ENCODE results near the gene CASKIN1. TPM values are rescaled to one million over a fixed set of nuclear protein-coding genes. Genes with fewer than 3 reads are reported as not detected.

CASKIN1 gene
- total RNA-seq, 1 donor from 2014 or later, result 1.6 TPM

- H3K79me2 ChIP-seq (ENCODE audit: low read depth), result peaks cover 32% of the 10 kb centered on the region
- Mint-ChIP-seq H3K27ac (no peak overlapping the region), H3K36me3 (peaks cover 4% of the 10 kb centered on the region), H3K4me1 (peaks cover 21% of the 10 kb centered on the region), H3K27me3 (ENCODE audit: insufficient read depth, low read depth) (peaks cover 8% of the 10 kb centered on the region), H3K9me3 (no peaks in the 10 kb centered on the region), H3K4me3 (peak overlapping the region; percentile 91)
- no peak overlapping the region for H2AFZ ChIP-seq (replicated peaks)
- H3F3A ChIP-seq (ENCODE audit: low read depth), result peaks cover 41% of the 10 kb centered on the region
- H3K27ac ChIP-seq, result no peak overlapping the region
- no peak for DNase-seq (ENCODE audit: low spot score)
- no peak overlapping the region for H3K4me3 ChIP-seq
- no peaks in the 10 kb centered on the region for H3K36me3 ChIP-seq
- H3K4me1 ChIP-seq, result peaks cover 11% of the 10 kb centered on the region
- no peaks in the 10 kb centered on the region for H3K9me3 ChIP-seq (ENCODE audit: low read depth)
- no peak for TF ChIP-seq CTCF (IDR thresholded peaks at IDR 0.05)
- TF ChIP-seq EZH2phosphoT487 (IDR thresholded peaks at IDR 0.05), result no peak
- no peak for TF ChIP-seq EZH2 (IDR thresholded peaks at IDR 0.05)
- peaks cover 25% of the 10 kb centered on the region for H4K20me1 ChIP-seq (ENCODE audit: low read depth)
- no peaks in the 10 kb centered on the region for H3K27me3 ChIP-seq
- H3K4me2 ChIP-seq, result peak overlapping the region; percentile 73
- H3K9ac ChIP-seq, result no peak overlapping the region
Measured at GRCh38 chr16:2216330-2216729, 19.9 kb upstream of the CASKIN1 start.

GRCh38 chr16:2214719-2214968 lies 18.2 kb upstream of the CASKIN1 start, which contains the start of gene PGP:
PGP (minus strand) TSS chr16:2214840; CDS start chr16:2214777, 63 bp downstream.
- Histone ChIP-seq H3K27me3 (no peaks in the 10 kb centered on the region), H3K4me2 (peak within 1 kb of the TSS; percentile 93), H2AFZ (replicated peaks) (no peak within 1 kb of the TSS), H3K9me3 (ENCODE audit: low read depth) (no peaks in the 10 kb centered on the region), H3K36me3 (no peaks in the 10 kb centered on the region), H3K79me2 (ENCODE audit: low read depth) (peaks cover 32% of the 10 kb centered on the region), H3K4me1 (peaks cover 11% of the 10 kb centered on the region), H3K9ac (peak within 1 kb of the TSS; percentile 92), H3K4me3 (peak within 1 kb of the TSS; percentile 99), H4K20me1 (ENCODE audit: low read depth) (peaks cover 37% of the 10 kb centered on the region), H3F3A (ENCODE audit: low read depth) (peaks cover 47% of the 10 kb centered on the region), H3K27ac (peak within 1 kb of the TSS; percentile 95)
- Mint-ChIP-seq H3K4me3 (peak within 1 kb of the TSS; percentile 91), H3K27me3 (ENCODE audit: insufficient read depth, low read depth) (peaks cover 6% of the 10 kb centered on the region), H3K9me3 (no peaks in the 10 kb centered on the region), H3K36me3 (peaks cover 4% of the 10 kb centered on the region), H3K4me1 (peaks cover 19% of the 10 kb centered on the region), H3K27ac (peak within 1 kb of the TSS; percentile 94)
- TF ChIP-seq CTCF (IDR thresholded peaks at IDR 0.05) (no peak), EZH2 (IDR thresholded peaks at IDR 0.05) (no peak), EZH2phosphoT487 (IDR thresholded peaks at IDR 0.05) (no peak)
- no peak for DNase-seq (ENCODE audit: low spot score)

- Histone ChIP-seq H3K4me1 (peaks cover 11% of the 10 kb centered on the region), H3K79me2 (ENCODE audit: low read depth) (peaks cover 32% of the 10 kb centered on the region), H3K27me3 (no peaks in the 10 kb centered on the region), H3K4me2 (peak overlapping the region; percentile 93), H3K4me3 (peak overlapping the region; percentile 99), H2AFZ (replicated peaks) (no peak overlapping the region), H3K27ac (peak overlapping the region; percentile 90), H4K20me1 (ENCODE audit: low read depth) (peaks cover 40% of the 10 kb centered on the region), H3K36me3 (no peaks in the 10 kb centered on the region), H3F3A (ENCODE audit: low read depth) (peaks cover 47% of the 10 kb centered on the region), H3K9ac (peak overlapping the region; percentile 92), H3K9me3 (ENCODE audit: low read depth) (no peaks in the 10 kb centered on the region)
- peaks cover 19% of the 10 kb centered on the region for H3K4me1 Mint-ChIP-seq
- H3K27me3 Mint-ChIP-seq (ENCODE audit: insufficient read depth, low read depth), result peaks cover 6% of the 10 kb centered on the region
- H3K27ac Mint-ChIP-seq, result no peak overlapping the region
- no peaks in the 10 kb centered on the region for H3K9me3 Mint-ChIP-seq
- DNase-seq (ENCODE audit: low spot score), result peak; percentile 51
- H3K36me3 Mint-ChIP-seq, result peaks cover 4% of the 10 kb centered on the region
- peak overlapping the region; percentile 87 for H3K4me3 Mint-ChIP-seq
- no peak for TF ChIP-seq EZH2 (IDR thresholded peaks at IDR 0.05)
- TF ChIP-seq EZH2phosphoT487 (IDR thresholded peaks at IDR 0.05), result no peak
- TF ChIP-seq CTCF (IDR thresholded peaks at IDR 0.05), result peak; percentile 7
Measured at GRCh38 chr16:2213817-2214718, 17.7 kb upstream of the CASKIN1 start.

All from neural progenitor cell (in vitro differentiated cells).